Measurements from ENCODE around the gene PCDHGC5. TPM values are rescaled to one million over a fixed set of nuclear protein-coding genes. Genes with fewer than 3 reads are reported as not detected.

The PCDHGC5 gene
- polyA plus RNA-seq (2012; ENCODE audit: missing spikeins): 0.32 TPM

GRCh38 chr5:141488591-141489561 lies at the start of gene PCDHGC5:
PCDHGC5 (plus strand) TSS chr5:141489081; CDS start chr5:141489241, 160 bp downstream.
- FAIRE-seq: no peak
- no peak for DNase-seq (ENCODE audit: insufficient read length)
- TF ChIP-seq TAF1 (IDR thresholded peaks at IDR 0.05; ENCODE audit: borderline replicate concordance, low read depth, low read length) (no peak), POLR2A (IDR thresholded peaks at IDR 0.05; ENCODE audit: low read depth, low read length) (no peak), POLR2AphosphoS5 (IDR thresholded peaks at IDR 0.05; ENCODE audit: low read depth, low read length) (no peak)

- no peak for DNase-seq (ENCODE audit: insufficient read length)
- no peak for TF ChIP-seq POLR2A (IDR thresholded peaks at IDR 0.05; ENCODE audit: low read depth, low read length)
- TF ChIP-seq TAF1 (IDR thresholded peaks at IDR 0.05; ENCODE audit: borderline replicate concordance, low read depth, low read length): no peak
- no peak for TF ChIP-seq POLR2AphosphoS5 (IDR thresholded peaks at IDR 0.05; ENCODE audit: low read depth, low read length)
- FAIRE-seq: no peak
Measured at GRCh38 chr5:141439411-141440141, 49.3 kb upstream of the PCDHGC5 start.

DNA sequence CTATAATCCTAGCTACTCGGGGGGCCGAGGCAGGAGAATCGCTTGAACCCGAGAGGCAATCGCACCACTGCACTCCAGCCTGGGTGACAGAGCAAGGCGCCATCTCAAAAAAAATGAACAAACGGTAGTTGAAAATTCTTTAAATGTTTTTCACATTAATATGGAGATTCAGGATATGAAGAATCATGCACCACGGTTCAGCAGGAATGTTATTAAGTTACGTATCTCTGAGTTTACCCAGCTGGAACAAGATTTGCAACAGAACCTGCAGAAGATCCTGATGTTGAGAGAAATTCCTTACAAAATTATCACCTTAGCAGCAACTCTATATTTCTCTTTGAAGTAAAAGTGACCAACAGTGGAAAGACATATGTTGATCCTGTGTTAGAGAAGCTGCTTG lies 48.5 kb upstream of the PCDHGC5 start:
- no peak for DNase-seq (ENCODE audit: insufficient read length)
- no peak for TF ChIP-seq TAF1 (IDR thresholded peaks at IDR 0.05; ENCODE audit: borderline replicate concordance, low read depth, low read length)
- TF ChIP-seq POLR2AphosphoS5 (IDR thresholded peaks at IDR 0.05; ENCODE audit: low read depth, low read length): no peak
- TF ChIP-seq POLR2A (IDR thresholded peaks at IDR 0.05; ENCODE audit: low read depth, low read length): no peak
- FAIRE-seq: no peak

DNA sequence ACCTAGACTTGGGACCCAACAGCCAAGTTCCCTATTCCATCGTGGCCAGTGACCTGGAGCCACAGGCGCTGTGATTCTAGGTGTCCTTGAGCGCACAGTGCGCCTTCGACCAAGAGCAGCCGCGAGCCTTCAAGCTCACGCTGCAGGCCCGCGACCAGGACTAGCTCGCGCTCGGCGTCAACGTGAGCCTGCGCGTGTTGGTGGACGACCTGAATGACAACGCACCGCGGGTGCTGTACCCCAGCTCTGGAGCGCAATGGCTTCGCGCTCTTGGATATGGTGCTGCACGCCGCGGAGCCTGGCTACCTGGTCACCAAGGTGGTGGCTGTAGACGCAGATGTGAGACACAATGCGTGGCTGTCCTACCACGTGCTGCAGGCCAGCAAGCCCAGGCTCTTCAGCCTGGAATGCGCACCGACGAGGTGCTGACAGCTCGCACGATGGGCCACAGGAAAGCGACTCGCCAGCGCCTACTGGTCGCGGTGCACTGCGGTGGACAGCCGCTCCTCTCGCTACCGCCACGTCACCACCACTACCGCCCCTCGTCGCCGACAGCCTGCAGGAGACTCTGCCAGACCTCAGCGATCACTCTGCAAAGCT lies 47.2 kb upstream of the PCDHGC5 start:
- no peak for TF ChIP-seq POLR2A (IDR thresholded peaks at IDR 0.05; ENCODE audit: low read depth, low read length)
- TF ChIP-seq POLR2AphosphoS5 (IDR thresholded peaks at IDR 0.05; ENCODE audit: low read depth, low read length): no peak
- TF ChIP-seq TAF1 (IDR thresholded peaks at IDR 0.05; ENCODE audit: borderline replicate concordance, low read depth, low read length): no peak
- no peak for DNase-seq (ENCODE audit: insufficient read length)
- no peak for FAIRE-seq

DNA sequence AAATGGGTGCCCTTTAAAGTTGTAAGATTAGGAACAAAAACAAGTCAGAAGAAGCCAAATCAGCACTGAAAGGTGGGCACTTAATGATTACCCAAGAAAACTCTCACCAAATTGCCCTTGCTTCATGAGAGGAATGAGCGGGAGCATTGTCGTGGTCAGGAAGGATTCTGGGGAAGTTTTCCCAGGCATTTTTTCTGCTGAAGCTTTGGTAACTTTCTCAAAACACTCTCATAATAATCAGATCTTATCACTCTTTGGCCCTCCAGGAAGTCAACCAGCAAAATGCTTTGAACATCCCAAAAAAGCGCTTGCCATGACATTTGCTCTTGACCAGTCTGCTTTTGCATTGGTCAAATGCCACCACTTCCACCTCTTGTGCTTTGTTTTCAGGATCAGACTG lies 23.5 kb upstream of the PCDHGC5 start:
- no peak for DNase-seq (ENCODE audit: insufficient read length)
- no peak for FAIRE-seq
- TF ChIP-seq TAF1 (IDR thresholded peaks at IDR 0.05; ENCODE audit: borderline replicate concordance, low read depth, low read length) (no peak), POLR2A (IDR thresholded peaks at IDR 0.05; ENCODE audit: low read depth, low read length) (no peak), POLR2AphosphoS5 (IDR thresholded peaks at IDR 0.05; ENCODE audit: low read depth, low read length) (no peak)

- peak; percentile 73 for DNase-seq (ENCODE audit: insufficient read length)
- TF ChIP-seq TAF1 (IDR thresholded peaks at IDR 0.05; ENCODE audit: borderline replicate concordance, low read depth, low read length) (no peak), POLR2A (IDR thresholded peaks at IDR 0.05; ENCODE audit: low read depth, low read length) (peak; percentile 48; the same call in 1 of the 2 replicates), POLR2AphosphoS5 (IDR thresholded peaks at IDR 0.05; ENCODE audit: low read depth, low read length) (no peak)
- FAIRE-seq: peak; percentile 88
Measured at GRCh38 chr5:141475625-141476131, 13.2 kb upstream of the PCDHGC5 start, which contains the start of gene PCDHGC3. PCDHGC3 (plus strand) TSS chr5:141475966; CDS start chr5:141476117, 151 bp downstream.

DNA sequence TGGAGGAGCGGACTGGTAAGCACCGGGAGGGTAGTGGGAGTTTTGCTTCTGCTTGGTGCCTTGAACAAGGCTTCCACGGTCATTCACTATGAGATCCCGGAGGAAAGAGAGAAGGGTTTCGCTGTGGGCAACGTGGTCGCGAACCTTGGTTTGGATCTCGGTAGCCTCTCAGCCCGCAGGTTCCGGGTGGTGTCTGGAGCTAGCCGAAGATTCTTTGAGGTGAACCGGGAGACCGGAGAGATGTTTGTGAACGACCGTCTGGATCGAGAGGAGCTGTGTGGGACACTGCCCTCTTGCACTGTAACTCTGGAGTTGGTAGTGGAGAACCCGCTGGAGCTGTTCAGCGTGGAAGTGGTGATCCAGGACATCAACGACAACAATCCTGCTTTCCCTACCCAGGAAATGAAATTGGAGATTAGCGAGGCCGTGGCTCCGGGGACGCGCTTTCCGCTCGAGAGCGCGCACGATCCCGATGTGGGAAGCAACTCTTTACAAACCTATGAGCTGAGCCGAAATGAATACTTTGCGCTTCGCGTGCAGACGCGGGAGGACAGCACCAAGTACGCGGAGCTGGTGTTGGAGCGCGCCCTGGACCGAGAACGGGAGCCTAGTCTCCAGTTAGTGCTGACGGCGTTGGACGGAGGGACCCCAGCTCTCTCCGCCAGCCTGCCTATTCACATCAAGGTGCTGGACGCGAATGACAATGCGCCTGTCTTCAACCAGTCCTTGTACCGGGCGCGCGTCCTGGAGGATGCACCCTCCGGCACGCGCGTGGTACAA lies 12.6 kb upstream of the PCDHGC5 start:
- FAIRE-seq: no peak
- no peak for DNase-seq (ENCODE audit: insufficient read length)
- TF ChIP-seq POLR2A (IDR thresholded peaks at IDR 0.05; ENCODE audit: low read depth, low read length) (no peak), POLR2AphosphoS5 (IDR thresholded peaks at IDR 0.05; ENCODE audit: low read depth, low read length) (no peak), TAF1 (IDR thresholded peaks at IDR 0.05; ENCODE audit: borderline replicate concordance, low read depth, low read length) (no peak)

GRCh38 chr5:141477044-141477575 lies 11.8 kb upstream of the PCDHGC5 start:
- no peak for DNase-seq (ENCODE audit: insufficient read length)
- TF ChIP-seq POLR2A (IDR thresholded peaks at IDR 0.05; ENCODE audit: low read depth, low read length) (no peak), POLR2AphosphoS5 (IDR thresholded peaks at IDR 0.05; ENCODE audit: low read depth, low read length) (no peak), TAF1 (IDR thresholded peaks at IDR 0.05; ENCODE audit: borderline replicate concordance, low read depth, low read length) (no peak)
- FAIRE-seq: peak; percentile 82

GRCh38 chr5:141477815-141478214 lies 11.1 kb upstream of the PCDHGC5 start:
- DNase-seq (ENCODE audit: insufficient read length) (no peak), FAIRE-seq (no peak)
- TF ChIP-seq POLR2A (IDR thresholded peaks at IDR 0.05; ENCODE audit: low read depth, low read length) (no peak), TAF1 (IDR thresholded peaks at IDR 0.05; ENCODE audit: borderline replicate concordance, low read depth, low read length) (no peak), POLR2AphosphoS5 (IDR thresholded peaks at IDR 0.05; ENCODE audit: low read depth, low read length) (no peak)

DNA sequence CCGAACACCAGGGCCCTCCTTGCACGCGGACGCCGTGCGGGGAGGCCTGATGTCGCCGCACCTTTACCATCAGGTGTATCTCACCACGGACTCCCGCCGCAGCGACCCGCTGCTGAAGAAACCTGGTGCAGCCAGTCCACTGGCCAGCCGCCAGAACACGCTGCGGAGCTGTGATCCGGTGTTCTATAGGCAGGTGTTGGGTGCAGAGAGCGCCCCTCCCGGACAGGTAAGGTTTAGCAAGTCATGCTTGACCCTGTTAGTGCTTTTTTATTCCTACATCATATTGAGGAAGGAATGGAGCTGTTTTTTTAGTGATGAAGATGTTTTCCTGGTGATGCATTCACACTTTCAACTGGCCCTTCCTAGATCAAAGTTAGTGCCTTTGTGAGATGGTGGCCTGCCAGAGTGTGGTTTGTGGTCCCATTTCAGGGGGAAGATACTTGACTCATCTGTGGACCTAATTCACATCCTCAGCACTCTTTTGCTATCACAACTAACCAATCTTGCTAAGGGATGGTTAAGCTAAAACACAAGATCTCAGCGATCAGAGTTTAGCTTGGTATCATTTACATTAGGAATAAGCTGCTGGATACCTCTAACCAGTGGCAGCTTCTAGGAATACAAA lies 10.4 kb upstream of the PCDHGC5 start:
- TF ChIP-seq POLR2A (IDR thresholded peaks at IDR 0.05; ENCODE audit: low read depth, low read length) (no peak), TAF1 (IDR thresholded peaks at IDR 0.05; ENCODE audit: borderline replicate concordance, low read depth, low read length) (no peak), POLR2AphosphoS5 (IDR thresholded peaks at IDR 0.05; ENCODE audit: low read depth, low read length) (no peak)
- no peak for DNase-seq (ENCODE audit: insufficient read length)
- peak; percentile 56 for FAIRE-seq
